ENCODE measurements around the gene NDUFA3.

Gene NDUFA3

DNA sequence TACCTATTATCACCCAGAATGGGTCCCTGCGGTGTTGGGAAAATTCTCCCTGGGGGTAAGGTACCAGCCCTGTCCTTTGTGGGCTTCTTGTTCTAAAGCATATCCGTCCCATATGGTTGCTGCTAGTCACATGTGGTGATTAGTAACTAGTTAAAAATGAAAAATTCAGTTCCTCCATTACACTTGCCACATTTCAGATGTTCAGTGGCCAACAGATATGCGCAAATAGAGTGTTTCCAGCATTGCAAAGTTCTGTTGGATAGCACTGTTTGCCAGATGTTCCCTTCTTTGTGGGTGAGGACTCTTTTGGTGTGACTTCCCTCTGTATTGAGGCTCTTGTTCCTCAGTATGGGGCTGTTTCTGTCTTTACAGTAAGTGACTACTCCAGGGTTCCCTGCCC, 38.7 kb downstream of the NDUFA3 start:
- no peak for DNase-seq

GRCh38 chr19:54142166-54142780, 39.6 kb downstream of the NDUFA3 start:
- DNase-seq = no peak

- no peak for DNase-seq
These were observed 43.0 kb downstream of the NDUFA3 start for GRCh38 chr19:54145541-54146158.

GRCh38 chr19:54147676-54148075, 45.0 kb downstream of the NDUFA3 start:
- no peak for DNase-seq

- DNase-seq = no peak
These were observed 45.5 kb downstream of the NDUFA3 start for GRCh38 chr19:54148158-54148557.

DNA sequence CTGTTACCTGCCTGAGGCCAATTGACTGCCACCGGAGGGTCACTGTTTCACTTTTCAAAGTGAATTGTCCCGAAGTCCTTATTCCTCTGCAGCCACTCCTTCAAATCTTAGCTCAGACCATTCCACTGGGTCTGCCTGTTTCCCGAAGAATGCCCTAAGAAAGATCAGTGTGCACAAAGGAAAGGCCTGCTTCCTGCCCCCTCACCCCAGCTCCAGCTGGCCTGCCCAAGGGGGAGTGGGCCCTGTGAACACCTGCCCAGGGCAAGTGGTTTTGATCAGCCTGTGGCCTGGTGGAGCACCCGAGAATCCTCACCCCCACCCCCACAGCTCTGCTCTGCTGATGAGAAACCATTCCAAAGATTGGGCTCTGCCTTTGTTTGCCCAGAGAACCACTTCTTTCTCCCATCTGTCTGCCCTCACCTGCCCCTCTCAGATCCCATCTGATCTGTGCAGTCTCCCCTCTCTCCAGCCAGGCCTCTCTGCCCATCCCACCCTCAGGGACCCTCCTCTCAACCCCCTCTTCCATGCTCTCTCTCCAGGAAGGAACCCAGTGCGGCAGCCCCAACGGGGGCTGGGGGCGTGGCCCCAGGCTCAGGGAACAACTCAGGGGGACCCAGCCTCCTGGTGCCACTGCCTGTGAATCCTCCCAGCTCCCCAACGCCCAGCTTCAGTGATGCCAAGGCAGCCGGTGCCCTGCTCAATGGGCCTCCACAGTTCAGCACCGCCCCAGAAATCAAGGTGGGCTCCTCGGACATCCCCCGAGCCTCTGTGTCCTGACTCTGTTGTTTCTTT, 46.6 kb downstream of the NDUFA3 start:
- no peak for DNase-seq

DNA sequence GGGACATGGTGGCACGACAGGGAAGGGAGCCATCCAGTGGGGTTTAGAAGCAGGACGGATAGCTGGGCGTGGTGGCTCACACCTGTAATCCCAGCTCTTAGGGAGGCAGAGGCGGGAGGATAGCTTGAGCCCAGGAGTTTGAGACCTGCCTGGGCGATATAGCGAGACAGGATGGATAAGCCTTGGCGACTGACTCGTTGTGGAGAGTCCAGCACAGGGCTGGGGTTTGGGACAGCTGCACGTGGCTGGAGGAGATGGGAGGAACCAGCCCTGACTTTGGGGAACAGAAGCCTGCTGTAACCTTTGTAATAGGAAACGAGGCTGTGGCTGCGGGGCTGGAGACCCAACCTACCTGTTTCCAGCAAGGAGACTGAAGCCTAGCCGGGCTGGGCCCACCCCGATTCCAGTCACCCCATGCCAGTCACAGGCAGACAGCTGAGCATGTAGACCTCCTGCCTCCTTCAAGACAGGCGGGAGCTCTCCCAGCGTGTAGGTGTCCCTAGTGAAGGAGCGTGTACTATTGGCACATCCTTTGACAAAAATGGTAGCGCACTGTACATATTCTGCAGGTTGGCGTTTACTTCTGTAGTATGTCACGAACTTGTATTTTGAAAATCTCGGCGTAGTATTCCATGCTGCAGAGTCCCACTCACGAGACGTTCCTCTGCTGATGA, 48.8 kb downstream of the NDUFA3 start:
- no peak for DNase-seq

- no peak for DNase-seq
These were observed 49.6 kb downstream of the NDUFA3 start for GRCh38 chr19:54152267-54152666.

DNA sequence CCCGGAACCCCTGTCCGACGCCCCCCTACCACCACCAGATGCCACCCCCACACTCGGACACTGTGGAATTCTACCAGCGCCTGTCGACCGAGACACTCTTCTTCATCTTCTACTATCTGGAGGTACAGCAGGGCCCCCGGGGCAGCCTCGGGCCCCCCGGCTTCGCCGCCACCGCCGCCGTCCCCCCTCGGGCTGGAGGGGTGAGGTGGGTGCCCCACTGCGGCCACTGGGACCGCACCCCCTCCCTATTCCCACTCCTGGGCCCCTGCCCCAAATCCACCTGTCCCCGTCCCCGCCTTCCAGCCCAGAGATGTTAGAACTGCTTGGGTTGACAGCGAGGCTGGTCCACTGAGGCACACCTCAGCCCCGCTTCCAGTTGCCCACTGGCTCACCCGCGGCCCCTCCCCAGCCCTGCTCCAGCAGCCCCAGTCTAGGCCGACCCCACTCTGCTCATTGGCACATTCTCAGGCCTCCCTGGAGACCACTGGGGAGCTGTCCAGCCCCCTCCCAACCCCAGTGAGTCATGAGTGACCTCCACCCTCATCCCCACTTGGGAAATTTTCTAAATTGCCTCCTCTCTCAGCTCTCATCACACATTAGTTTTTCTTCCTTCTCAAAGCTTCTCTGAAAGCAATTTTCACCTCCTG, 50.3 kb downstream of the NDUFA3 start:
- DNase-seq = no peak

- DNase-seq = no peak
These were observed 51.2 kb downstream of the NDUFA3 start for GRCh38 chr19:54153731-54154326.

DNA sequence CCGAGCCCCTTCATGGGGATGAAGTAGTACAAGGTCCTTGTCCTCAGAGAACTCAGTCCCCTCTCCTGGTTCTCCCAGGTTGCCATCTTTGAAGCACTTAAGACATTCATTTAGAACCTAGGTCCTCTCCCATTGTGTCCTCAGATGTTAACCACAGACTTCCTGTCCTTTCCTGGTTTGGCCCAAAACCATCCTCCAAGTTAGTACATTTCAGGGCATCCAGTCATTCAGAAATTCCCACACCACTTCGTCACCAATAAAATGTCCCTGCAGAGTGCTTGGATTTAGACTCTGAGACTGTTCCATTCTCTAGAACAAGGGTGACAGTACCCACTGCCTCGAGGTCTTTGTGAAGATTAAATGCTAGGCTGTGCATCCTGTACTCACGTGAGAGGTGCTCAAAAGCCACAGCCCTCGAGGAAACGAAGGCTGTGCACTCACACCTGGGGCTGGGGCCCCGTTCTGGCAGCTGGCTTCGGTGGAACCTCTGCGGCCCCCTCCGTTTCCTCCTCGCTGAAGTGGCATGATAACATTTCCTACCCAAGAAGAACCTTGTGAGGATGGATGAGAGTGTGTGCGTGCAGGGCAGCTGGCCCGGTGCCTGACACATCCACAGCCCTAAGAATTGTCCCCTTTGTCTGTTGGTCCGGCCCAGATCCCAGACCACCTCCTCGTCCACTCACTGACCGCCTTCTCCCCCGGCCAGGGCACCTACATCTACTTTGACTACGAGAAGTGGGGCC, 52.1 kb downstream of the NDUFA3 start:
- DNase-seq = no peak

GRCh38 chr19:54155694-54156093, 53.0 kb downstream of the NDUFA3 start:
- no peak for DNase-seq

DNA sequence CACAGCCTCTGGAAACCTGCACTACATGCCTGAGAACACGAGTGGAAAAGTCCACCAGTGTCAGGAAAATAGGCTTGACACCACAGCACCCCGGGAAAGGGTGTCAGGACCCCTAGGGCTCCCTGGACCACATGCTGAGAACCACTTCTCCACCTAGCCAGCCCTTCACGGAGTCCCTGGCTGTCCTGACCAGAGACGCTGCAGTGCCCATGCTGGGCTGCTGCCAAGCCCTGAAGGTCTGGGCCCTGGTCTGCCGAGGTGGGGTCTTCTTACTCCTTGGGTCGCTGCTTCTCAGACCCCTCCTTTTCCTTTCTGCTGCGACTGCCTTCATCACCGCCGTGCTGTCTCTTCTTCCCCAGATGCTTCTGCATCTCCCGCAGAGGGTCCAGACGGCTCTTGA, 53.8 kb downstream of the NDUFA3 start:
- DNase-seq = no peak

DNA sequence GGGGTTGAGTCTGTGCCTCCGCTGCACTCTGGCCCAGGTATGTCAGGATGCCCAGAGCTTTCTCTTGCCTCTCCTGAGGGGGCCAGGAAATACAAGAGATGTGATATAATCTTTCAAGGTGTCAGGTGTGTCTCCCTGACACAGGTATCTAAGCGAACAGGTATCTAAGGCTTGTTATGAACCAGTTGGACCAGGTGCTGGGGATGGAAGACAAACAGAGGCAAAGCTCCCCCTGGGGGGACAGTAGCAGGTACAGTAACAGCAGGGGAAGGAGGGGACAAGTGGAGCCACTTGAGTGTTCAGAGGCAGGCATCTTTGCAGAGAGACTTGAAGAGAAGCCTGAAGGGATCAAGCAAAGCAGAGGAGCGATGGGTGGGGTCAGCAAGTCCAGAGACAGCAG, 54.3 kb downstream of the NDUFA3 start:
- DNase-seq = no peak

All from NCI-H1105 treated with DMSO at 0.1 percent for 48 hours (cell line).